Skin epidermis (tissue), 12 donors: ENCODE data around the gene RPL13A.

Source experiments
- H3K27ac ChIP-seq, 21 experiments: fragments of 200-600 bp; sonication (generic) in 11 of 21; one replicate each; pipeline ENCODE4 v1.5.0; 2020; ENCODE audit warnings: mild to moderate bottlenecking in 3 of 21, inconsistent platforms in 2 of 21, moderate library complexity in 2 of 21
- H3K4me3 ChIP-seq, 7 experiments: fragments of 200-600 bp; sonication (generic) in 2 of 7; one replicate each; pipeline ENCODE4 v1.5.0; 2020; ENCODE audit warnings: inconsistent platforms in 2 of 7, mild to moderate bottlenecking in 2 of 7, moderate library complexity in 1 of 7

The RPL13A gene

DNA sequence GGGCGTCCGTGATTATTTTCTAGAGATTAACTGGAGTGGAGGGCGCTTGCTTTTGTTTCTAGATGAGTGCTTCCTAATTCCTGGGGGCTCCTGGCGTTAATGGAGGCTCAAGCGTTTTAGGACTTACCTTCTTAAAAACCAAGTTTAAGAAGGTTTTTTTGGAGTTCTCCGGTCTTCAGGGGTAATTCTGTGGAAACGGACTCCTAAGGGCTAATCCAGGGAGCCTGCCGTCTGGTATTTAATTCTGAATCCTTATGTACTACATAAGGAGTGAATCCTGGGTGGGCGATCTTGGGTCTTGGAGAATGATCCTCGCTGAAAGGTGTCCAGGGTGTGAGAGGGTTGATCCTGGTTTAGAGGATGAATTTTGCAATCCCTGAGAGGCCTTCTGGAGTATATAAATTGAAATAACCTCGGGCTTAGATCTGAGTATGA is 9.2 kb downstream of the RPL13A start:
- Histone ChIP-seq H3K4me3 (peak overlapping the region; percentile 74 to 97 (median 93)), H3K27ac (peak overlapping the region; percentile 88 to 98 (median 94))

DNA sequence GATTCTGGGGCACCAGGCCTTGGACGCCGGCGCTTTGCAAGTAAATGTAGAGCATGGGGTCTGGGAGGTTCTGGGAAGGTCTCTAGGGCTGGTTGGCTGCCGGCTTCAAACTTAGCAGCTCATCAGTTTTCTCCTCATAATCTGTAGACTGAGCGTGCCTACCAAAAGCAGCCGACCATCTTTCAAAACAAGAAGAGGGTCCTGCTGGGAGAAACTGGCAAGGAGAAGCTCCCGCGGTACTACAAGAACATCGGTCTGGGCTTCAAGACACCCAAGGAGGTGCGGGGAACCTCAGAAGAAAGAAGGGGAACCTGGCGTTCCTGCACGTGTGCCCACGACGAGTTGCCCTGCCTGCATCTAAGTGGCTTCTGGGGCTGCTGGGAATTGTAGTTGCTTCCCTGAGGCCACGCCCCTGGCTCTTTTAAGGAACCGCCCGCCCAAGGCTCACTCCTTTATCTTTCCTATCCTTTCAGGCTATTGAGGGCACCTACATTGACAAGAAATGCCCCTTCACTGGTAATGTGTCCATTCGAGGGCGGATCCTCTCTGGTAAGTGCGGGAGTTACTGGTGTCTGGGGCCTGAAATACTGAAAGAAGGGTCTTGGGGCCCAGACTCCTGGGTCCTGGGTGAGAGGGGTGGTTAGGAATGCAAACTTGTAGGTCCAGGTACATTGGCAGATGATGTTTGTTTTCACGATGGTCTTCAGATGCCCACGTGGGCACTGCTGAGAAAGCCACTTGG is 9.8 kb downstream of the RPL13A start:
- peak overlapping the region; percentile 74 to 97 (median 93) for H3K4me3 ChIP-seq
- H3K27ac ChIP-seq = peak overlapping the region; percentile 88 to 98 (median 94)

DNA sequence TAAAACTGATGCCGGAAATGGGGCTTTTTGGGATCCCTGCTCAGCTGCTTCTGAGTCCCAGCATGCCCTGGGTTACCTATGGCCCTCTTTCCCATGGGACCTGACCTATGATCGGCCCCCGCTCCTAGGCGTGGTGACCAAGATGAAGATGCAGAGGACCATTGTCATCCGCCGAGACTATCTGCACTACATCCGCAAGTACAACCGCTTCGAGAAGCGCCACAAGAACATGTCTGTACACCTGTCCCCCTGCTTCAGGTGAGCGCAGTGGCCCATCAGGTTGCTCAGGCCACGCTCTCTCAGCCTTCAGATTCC is 10.3 kb downstream of the RPL13A start:
- Histone ChIP-seq H3K4me3 (peak overlapping the region in 6 of 7 experiments; percentile 74 to 96 (median 92)), H3K27ac (peak overlapping the region in 13 of 21 experiments; percentile 92 to 98 (median 97))

DNA sequence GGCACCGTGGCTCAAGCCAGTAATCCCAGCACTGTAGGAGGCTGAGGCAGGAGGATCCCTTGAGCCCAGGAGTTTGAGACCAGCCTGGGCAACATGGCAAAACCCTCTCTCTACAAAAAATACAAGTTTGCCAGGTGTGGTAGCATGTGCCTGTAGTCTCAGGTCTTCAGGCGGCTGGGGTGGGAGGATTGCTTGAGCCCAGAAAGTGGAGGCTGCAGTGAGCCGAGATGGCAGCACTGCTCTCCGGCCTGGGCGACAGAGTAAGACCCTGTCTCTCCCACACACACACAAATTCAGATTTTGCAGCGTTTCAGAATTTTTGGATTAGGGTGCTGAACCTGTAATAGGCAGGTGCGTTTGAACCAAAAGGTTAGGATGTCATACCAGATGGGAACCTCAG is 11.1 kb downstream of the RPL13A start:
- peak overlapping the region in 3 of 7 experiments; percentile 26 to 43 (median 32) for H3K4me3 ChIP-seq
- H3K27ac ChIP-seq = peak overlapping the region in 11 of 21 experiments; percentile 13 to 98 (median 93)

DNA sequence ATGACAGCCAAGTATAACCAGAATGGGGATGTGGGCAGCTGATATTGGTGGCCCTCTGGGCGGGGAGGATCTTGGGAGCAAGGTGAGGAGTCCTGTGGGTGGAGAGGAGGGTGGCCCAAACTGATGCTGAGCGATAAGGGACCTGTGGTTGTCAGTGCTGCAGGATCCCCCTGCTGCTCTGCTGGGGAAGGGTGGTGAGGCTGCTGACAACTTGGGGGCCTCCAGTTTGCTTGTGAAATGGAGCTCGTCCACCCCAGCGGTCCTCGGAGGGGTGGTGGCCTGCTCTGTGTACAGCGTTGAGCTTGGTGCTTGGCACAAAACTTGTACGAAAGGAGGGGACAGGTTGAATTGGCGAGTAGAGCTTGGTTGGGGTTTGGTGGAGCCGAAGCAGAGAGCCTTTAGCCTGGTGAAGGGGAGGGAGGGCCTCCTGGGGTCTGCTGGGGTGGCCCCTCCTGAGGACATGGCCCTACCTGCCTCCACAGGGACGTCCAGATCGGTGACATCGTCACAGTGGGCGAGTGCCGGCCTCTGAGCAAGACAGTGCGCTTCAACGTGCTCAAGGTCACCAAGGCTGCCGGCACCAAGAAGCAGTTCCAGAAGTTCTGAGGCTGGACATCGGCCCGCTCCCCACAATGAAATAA is 11.7 kb downstream of the RPL13A start:
- peak overlapping the region in 19 of 21 experiments; percentile 72 to 98 (median 83) for H3K27ac ChIP-seq
- peak overlapping the region; percentile 24 to 43 (median 28) for H3K4me3 ChIP-seq

DNA sequence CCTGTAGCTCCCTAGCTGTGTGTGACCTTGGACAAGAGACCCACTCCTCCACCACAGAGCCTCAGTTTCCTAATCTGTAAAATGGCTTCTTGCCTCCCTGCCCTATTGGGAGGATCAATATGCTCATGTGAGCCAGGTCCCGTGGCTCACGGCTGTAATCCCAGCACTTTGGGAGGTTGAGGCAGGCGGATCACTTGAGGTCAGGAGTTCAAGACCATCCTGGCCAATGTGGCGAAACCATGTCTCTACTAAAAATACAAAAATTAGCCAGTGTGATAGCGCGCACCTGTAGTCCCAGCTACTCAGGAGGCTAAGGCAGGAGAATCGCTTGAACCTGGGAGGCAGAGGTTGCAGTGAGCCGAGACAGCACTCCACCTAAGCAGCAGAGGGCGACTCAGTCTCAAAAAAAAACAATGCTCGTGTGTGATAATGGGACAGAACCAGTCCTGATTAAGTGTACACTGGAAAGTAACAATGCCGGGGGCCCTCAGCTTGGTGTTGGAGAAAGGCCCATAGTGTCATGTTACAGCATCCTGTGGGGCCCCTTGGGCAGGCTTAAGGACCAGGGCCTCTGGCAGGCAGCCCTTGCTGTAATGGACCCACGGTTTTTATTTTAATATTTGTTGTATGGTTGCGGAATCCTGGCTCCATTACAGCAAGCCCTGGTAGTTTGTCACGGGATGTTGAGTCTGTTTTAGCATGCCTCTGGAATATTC is 15.6 kb downstream of the RPL13A start:
- H3K27ac ChIP-seq = peak overlapping the region in 5 of 21 experiments; percentile 3 to 91 (median 44)

DNA sequence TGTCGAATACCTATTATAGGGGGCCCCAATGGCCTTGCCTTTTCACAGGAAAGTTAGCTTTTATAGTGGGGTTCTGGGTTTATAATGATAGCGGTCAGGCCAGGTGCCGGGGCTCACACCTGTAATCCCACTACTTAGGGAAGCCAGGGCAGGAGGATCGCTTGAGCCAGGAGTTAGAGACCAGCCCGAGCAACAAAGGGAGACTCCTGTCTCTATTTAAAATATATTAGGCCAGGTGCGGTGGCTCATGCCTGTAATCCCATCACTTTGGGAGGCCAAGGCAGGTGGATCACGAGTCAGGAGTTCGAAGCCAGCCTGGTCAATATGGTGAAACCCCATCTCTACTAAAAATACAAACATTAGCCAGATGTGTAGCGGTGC is 16.2 kb downstream of the RPL13A start:
- Histone ChIP-seq H3K4me3 (no peak overlapping the region), H3K27ac (peak overlapping the region in 3 of 21 experiments; percentile 19 to 63 (median 44))

More for the DNA sequence above, 15.6 kb downstream of the RPL13A start:
- H3K4me3 ChIP-seq = no peak overlapping the region

DNA sequence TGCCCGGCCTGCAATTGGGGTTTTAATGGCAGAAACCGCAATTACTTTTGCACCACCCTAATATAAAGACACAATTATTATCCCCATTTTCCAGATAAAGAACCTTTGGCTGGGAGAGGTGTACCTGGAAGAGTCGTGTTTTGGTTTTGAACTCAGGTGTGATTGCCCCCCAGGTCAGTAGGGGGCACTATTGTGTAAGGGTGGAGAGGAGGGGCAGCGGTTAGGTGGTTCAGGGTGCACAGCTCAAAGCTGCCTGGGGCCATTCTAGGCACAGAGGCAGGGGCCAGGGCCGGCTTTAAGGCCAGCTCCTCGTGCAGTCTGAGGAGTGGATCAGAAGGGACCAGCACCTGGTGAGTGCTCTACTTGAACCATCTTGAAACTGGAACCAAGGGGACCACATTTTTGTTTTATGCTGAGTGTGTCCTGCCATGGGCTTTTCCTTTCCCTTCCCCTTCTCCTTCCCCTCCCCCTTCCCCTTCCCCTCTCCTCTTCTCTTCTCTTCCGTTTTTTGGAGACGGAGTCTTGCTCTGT is 19.2 kb downstream of the RPL13A start:
- Histone ChIP-seq H3K27ac (no peak overlapping the region), H3K4me3 (no peak overlapping the region)

DNA sequence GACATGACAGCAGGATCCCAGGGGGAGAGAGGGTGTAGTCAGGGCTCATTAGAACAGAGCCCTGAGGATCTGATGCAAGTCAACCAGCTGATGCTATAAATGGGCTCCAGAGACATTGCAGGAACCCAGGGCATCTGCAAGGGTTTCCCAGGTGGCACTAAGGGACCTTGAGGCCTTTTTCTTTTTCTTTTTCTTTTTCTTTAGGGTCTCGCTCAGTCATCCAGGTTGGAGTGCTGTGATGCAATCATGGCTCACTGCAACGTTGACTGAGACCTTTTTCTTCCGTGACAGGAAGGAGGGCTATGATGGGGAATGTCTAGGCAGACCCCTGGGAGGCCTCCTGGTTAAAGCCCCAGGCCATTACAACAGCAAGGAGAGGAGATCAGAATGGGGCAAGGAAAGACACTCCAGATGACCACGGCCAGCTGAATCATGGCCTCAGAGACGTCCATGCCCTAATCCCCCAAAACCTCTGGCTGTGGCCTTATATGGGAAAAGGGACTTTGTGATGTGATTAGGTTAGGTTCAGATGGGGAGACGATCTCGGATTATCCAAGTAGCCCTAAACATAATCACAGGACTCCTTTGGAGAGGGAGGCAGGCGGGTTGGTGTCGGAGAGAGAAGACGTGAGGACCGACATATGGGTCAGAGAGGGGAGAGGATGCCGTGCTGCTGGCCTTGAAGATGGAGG is 20.5 kb downstream of the RPL13A start:
- H3K4me3 ChIP-seq = no peak overlapping the region
- H3K27ac ChIP-seq = no peak overlapping the region

DNA sequence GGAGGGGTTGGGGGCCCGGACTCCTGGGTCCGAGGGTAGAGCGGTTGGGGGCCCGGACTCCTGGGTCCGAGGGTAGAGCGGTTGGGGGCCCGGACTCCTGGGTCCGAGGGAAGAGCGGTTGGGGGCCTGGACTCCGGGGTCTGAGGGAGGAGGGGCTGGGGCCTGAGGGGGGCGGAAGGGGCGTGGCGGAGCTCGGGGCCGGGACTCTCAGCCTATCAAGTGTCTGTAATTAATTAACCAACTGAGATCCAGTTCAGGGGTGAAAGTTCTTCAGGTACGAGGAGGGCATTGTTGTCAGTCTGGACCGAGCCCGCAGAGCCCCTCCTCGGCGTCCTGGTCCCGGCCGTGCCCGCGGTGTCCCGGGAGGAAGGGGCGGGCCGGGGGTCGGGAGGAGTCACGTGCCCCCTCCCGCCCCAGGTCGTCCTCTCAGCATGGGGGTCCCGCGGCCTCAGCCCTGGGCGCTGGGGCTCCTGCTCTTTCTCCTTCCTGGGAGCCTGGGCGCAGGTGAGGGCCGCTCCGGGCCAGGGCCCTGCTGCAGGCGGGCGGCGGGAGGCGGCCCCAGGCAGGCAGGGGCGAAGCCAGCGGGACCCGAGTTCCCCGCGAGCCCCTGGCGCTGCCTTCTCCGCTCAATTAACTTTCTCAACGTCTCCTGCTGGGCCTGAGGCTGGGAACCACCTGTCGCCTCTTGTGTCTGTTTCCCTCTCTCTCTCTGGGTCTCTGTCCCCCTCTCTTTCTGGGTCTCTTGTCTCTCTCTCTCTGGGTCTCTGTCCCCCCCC is 25.8 kb downstream of the RPL13A start:
- Histone ChIP-seq H3K4me3 (peak overlapping the region; percentile 45 to 80 (median 64)), H3K27ac (peak overlapping the region; percentile 68 to 93 (median 88))

DNA sequence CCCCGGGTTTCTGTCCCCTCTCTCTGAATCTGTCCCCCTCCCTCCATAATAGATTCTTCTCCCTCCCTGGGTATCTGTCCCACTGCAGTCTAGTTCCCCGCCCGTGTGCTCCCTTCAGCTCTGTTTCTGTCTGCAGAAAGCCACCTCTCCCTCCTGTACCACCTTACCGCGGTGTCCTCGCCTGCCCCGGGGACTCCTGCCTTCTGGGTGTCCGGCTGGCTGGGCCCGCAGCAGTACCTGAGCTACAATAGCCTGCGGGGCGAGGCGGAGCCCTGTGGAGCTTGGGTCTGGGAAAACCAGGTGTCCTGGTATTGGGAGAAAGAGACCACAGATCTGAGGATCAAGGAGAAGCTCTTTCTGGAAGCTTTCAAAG is 26.3 kb downstream of the RPL13A start:
- Histone ChIP-seq H3K4me3 (peak overlapping the region; percentile 45 to 80 (median 64)), H3K27ac (peak overlapping the region in 20 of 21 experiments; percentile 68 to 93 (median 88))

DNA sequence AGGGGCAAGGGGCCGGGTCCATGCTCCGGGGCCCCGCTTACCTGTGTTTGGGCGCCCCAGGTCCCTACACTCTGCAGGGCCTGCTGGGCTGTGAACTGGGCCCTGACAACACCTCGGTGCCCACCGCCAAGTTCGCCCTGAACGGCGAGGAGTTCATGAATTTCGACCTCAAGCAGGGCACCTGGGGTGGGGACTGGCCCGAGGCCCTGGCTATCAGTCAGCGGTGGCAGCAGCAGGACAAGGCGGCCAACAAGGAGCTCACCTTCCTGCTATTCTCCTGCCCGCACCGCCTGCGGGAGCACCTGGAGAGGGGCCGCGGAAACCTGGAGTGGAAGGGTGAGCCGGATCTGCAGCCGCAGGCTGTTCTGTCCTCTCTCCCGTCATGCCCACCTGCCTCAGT is 26.7 kb downstream of the RPL13A start:
- Histone ChIP-seq H3K4me3 (peak overlapping the region in 4 of 7 experiments; percentile 60 to 80 (median 72)), H3K27ac (peak overlapping the region in 12 of 21 experiments; percentile 79 to 93 (median 88))

DNA sequence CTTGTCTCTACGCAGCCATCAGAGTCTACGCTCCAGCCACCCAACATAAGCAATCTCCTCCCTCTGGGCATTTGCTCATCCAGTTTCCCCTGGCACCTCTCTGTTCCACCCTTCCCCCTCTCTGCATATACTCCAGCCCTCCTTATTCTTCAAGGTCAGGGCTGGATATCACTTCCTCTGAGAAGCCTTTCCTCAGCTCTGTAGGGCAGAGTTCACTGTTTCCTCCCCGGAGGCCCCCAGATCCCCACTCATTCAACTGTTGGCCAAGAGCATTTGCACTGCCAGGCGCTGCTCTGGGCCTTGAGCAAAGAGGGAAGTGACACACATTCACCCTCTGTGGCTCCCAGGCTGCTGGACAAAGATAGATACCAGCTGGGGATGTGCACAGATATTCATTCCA is 28.4 kb downstream of the RPL13A start:
- H3K4me3 ChIP-seq = no peak overlapping the region
- peak overlapping the region in 9 of 21 experiments; percentile 3 to 48 (median 34) for H3K27ac ChIP-seq

DNA sequence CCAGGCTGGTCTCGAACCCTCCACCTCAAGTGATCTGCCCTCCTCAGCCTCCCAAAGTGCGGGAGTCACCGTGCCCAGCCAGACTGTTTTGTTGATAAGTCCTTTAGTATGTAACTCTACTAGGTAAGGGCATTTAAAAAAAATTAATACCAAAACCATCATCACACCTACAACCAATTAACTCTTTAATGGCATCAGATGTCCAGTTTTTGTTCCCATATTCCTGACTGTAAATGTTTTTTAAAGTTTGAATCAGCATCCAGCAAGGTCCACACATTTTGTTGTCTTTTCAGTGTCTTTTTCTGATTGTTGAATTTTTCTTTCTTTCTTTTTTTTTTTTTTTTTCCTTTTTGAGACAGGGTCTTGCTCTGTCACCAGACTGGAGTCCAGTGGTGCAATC is 30.6 kb downstream of the RPL13A start:
- H3K27ac ChIP-seq = no peak overlapping the region
- no peak overlapping the region for H3K4me3 ChIP-seq

DNA sequence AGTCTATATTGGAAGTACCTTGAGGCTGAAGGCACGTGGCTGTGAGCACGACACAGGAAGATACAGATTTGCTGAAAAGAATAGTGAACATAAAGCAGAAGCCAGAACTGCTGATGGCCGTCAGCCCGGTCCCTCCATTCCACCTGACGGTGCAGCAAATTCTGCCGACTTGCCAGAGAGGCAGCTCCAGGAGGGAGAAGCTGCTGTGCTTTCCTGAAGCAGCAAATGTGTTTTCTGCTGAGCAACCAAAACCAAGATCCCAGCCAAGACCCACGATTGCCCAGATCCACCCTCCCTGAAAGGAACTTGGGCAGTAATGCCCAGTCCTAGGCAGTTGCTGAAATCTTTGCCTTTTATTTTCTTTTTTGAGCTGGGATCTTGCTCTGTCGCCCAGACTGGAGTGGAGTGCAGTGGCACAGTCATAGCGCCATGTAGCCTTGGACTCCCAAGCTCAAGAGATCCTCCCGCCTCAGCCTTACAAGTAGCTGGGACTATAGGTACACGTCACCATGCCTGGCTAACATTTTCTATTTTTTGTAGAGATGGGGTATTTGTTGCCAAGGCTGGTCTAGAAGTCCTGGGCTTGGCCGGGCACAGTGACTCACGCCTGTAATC is 33.4 kb downstream of the RPL13A start:
- H3K27ac ChIP-seq = peak overlapping the region in 2 of 21 experiments; percentile 6 to 43
- no peak overlapping the region for H3K4me3 ChIP-seq

DNA sequence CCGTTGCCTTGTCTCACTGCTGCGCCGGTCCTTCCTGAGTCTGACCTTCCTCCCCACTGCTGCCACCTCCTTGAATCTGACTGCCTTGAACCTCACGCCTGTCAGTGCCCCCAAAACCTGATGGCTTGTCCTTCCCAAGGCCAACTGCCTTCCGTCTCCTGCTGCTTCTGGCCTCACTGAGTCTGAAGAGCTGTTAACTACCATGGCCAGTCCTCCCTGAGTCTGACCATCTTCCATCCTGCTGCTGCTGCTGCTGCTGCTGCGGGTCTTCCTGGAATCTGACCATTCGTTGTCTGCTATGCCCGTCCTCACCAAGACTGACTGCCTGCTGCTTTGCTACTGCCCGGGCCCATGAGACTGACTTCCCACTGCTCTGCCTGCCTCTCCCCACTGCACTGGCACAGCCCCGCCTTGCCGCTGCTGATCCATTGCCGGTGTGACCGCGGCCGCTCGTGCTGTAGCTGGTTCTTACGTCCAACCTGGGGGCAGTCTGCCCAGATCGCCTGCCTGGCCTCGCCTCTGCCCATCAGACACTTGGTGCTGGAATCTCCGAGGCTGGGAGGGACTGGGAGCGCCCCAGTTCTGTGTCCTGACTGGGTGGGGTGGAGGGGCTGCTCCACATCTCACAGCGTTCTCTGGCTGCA is 37.5 kb downstream of the RPL13A start:
- H3K4me3 ChIP-seq = no peak overlapping the region
- no peak overlapping the region for H3K27ac ChIP-seq

DNA sequence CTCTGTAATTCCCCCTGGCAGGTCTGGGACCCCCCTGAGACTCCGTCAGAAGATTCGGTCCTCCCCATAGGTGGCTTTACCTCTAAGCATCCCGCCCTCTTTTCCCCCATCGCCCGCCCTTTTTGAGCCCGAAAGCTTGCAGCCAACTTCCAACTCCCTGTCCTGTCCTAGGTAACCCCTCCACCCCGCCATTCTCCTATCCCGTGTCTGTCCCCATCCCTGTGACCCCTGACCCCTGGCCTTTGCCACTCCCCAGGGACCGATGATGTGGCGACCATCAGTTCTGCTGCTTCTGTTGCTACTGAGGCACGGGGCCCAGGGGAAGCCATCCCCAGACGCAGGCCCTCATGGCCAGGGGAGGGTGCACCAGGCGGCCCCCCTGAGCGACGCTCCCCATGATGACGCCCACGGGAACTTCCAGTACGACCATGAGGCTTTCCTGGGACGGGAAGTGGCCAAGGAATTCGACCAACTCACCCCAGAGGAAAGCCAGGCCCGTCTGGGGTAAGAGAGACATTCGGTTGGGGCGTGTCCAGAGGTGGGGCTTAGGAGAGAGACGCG is 40.9 kb downstream of the RPL13A start:
- H3K27ac ChIP-seq = peak overlapping the region in 18 of 21 experiments; percentile 4 to 83 (median 62)
- H3K4me3 ChIP-seq = peak overlapping the region; percentile 23 to 45 (median 37)

DNA sequence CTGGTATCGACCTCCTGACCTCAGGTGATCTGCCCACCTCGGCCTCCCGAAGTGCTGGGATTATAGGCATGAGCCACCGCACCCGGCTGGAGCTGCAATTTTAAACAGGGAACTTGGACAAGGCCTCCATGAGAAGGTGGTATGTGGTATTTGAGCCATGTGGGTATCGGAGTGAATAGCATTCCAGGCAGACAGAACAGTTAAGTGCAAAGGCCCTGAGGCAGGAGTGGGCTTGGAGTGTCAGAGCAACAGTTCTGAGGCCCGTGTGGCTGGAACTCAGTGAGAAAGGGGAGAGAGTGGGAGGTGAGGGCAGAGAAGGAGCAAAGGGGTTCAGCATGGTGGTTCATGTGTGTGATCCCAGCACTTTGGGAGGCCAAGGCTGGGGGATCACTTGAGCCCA is 43.3 kb downstream of the RPL13A start:
- Histone ChIP-seq H3K27ac (no peak overlapping the region), H3K4me3 (no peak overlapping the region)
